GM12878 (cell line): ENCODE measurements around the gene KRT222. TPM values are rescaled to one million over a fixed set of nuclear protein-coding genes. Genes with fewer than 3 reads are reported as not detected.

Source experiments
- RB1 ChIP-seq: fragments of 450-650 bp; formaldehyde crosslinking; IDR thresholded peaks from 2 replicates; pipeline ENCODE4 v1.6.1; 2017; ENCODE audit warnings: mild to moderate bottlenecking, borderline replicate concordance
- TBL1XR1 ChIP-seq: IDR thresholded peaks from 2 replicates; pipeline ENCODE4 v1.6.1; 2012; ENCODE audit warnings: low read depth, low read length, improper control_type of control experiment
- WRNIP1 ChIP-seq: IDR thresholded peaks from 2 replicates; pipeline ENCODE4 v1.6.1; 2011; ENCODE audit warnings: low read depth, low read length, improper control_type of control experiment, borderline replicate concordance
- ZNF384 ChIP-seq: IDR thresholded peaks from 2 replicates; pipeline ENCODE4 v1.6.1; 2012; ENCODE audit warnings: low read depth, mild to moderate bottlenecking, low read length, improper control_type of control experiment, borderline replicate concordance
- polyA plus RNA-seq, 11 experiments: library from polyadenylated mRNA; depleted of rRNA in 4 of 11; unstranded in 6 of 11; stranded (reverse) in 5 of 11; fragments of >200 nt; fragmentation: Nextera tagmentation in 4 of 11; fragmentation: Illumina TruSeq in 1 of 11; extraction: Ambion mirVana in 4 of 11; extraction: Trizol in 1 of 11; gene quantifications; 1 replicate in 1 of 11; 2 replicates in 10 of 11; pipeline versions ENCODE4 v1.2.1 to v1.2.3, GENCODE V29; 2011 to 2016; ENCODE audit warnings: inconsistent platforms in 2 of 11, missing spikeins in 2 of 11, low read depth in 1 of 11
- total RNA-seq, 4 experiments: library from RNA; depleted of rRNA in 3 of 4; stranded (reverse); fragments of >200 nt in 3 of 4; fragmentation: Illumina TruSeq in 1 of 4; extraction: Trizol in 1 of 4; gene quantifications; 2 replicates each; pipeline versions ENCODE4 v1.2.1 to v1.2.3, GENCODE V29; 2013 to 2021
- TF ChIP-seq, protein P1 (sequence below): fragments of 450-650 bp; IDR thresholded peaks from 2 replicates; pipeline ENCODE4 v1.6.1; 2018; ENCODE audit warnings: borderline replicate concordance, mild to moderate bottlenecking; ENCODE audit not compliant: partially characterized antibody
- TF ChIP-seq, protein P2 (sequence below): fragments of 450-650 bp; IDR thresholded peaks from 2 replicates; pipeline ENCODE4 v1.6.1; 2016; ENCODE audit warnings: mild to moderate bottlenecking, moderate library complexity, borderline replicate concordance

The KRT222 gene
- total and polyA plus RNA-seq, 10 of the 15 experiments (the other 5 are each of a cell fraction or from before 2014, with no cell fraction given): 0.21 to 6.4 (median 0.54) TPM; not detected in 1

- TF ChIP-seq, protein P1, sequence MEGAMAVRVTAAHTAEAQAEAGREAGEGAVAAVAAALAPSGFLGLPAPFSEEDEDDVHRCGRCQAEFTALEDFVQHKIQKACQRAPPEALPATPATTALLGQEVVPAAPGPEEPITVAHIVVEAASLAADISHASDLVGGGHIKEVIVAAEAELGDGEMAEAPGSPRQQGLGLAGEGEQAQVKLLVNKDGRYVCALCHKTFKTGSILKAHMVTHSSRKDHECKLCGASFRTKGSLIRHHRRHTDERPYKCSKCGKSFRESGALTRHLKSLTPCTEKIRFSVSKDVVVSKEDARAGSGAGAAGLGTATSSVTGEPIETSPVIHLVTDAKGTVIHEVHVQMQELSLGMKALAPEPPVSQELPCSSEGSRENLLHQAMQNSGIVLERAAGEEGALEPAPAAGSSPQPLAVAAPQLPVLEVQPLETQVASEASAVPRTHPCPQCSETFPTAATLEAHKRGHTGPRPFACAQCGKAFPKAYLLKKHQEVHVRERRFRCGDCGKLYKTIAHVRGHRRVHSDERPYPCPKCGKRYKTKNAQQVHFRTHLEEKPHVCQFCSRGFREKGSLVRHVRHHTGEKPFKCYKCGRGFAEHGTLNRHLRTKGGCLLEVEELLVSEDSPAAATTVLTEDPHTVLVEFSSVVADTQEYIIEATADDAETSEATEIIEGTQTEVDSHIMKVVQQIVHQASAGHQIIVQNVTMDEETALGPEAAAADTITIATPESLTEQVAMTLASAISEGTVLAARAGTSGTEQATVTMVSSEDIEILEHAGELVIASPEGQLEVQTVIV: no peak
- TF ChIP-seq, protein P2, sequence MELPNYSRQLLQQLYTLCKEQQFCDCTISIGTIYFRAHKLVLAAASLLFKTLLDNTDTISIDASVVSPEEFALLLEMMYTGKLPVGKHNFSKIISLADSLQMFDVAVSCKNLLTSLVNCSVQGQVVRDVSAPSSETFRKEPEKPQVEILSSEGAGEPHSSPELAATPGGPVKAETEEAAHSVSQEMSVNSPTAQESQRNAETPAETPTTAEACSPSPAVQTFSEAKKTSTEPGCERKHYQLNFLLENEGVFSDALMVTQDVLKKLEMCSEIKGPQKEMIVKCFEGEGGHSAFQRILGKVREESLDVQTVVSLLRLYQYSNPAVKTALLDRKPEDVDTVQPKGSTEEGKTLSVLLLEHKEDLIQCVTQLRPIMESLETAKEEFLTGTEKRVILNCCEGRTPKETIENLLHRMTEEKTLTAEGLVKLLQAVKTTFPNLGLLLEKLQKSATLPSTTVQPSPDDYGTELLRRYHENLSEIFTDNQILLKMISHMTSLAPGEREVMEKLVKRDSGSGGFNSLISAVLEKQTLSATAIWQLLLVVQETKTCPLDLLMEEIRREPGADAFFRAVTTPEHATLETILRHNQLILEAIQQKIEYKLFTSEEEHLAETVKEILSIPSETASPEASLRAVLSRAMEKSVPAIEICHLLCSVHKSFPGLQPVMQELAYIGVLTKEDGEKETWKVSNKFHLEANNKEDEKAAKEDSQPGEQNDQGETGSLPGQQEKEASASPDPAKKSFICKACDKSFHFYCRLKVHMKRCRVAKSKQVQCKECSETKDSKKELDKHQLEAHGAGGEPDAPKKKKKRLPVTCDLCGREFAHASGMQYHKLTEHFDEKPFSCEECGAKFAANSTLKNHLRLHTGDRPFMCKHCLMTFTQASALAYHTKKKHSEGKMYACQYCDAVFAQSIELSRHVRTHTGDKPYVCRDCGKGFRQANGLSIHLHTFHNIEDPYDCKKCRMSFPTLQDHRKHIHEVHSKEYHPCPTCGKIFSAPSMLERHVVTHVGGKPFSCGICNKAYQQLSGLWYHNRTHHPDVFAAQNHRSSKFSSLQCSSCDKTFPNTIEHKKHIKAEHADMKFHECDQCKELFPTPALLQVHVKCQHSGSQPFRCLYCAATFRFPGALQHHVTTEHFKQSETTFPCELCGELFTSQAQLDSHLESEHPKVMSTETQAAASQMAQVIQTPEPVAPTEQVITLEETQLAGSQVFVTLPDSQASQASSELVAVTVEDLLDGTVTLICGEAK: peak; percentile 90
- TF ChIP-seq TBL1XR1: no peak
- TF ChIP-seq WRNIP1: no peak
- peak; percentile 96 for TF ChIP-seq ZNF384
- no peak for TF ChIP-seq RB1
These were observed 52.3 kb downstream of the KRT222 start (continued) for GRCh38 chr17:40612599-40613244.
